GM21515 (cell line): ENCODE results near the gene PHF21A.
A peak's percentile ranks its signal among the peaks of the same experiment; 100 is the strongest.
"Not testable (repeated sequence)": the region's sequence is repeated elsewhere in the genome, so short reads cannot be mapped to it uniquely, and the experiment has no call there.

ENCODE experiments used
- ATAC-seq: cut with Tn5 transposase; IDR thresholded peaks from one replicate; pipeline ENCODE4 v1.9.1; 2021; ENCODE audit not compliant: unreplicated experiment

PHF21A gene

GRCh38 chr11:46120346-46121300 is 631 bp downstream of the PHF21A start:
- no peak for ATAC-seq

- ATAC-seq = no peak
Measured at GRCh38 chr11:46119352-46120216, 1.7 kb downstream of the PHF21A start.

- ATAC-seq = no peak
Measured at GRCh38 chr11:46118702-46119351, 2.4 kb downstream of the PHF21A start.

- no peak for ATAC-seq
Measured at GRCh38 chr11:46117842-46118241, 3.4 kb downstream of the PHF21A start.

- not testable (repeated sequence) for ATAC-seq
Measured at GRCh38 chr11:46116712-46117037, 4.6 kb downstream of the PHF21A start.

- ATAC-seq = no peak
Measured at GRCh38 chr11:46116007-46116711, 5.1 kb downstream of the PHF21A start.

- no peak for ATAC-seq
Measured at GRCh38 chr11:46114961-46115360, 6.3 kb downstream of the PHF21A start.

- no peak for ATAC-seq
Measured at GRCh38 chr11:46114378-46114777, 6.9 kb downstream of the PHF21A start.

GRCh38 chr11:46112961-46113607 is 8.2 kb downstream of the PHF21A start:
- peak; percentile 53 for ATAC-seq

GRCh38 chr11:46108751-46109150 is 12.5 kb downstream of the PHF21A start:
- ATAC-seq = no peak

GRCh38 chr11:46107780-46108179 is 13.5 kb downstream of the PHF21A start:
- ATAC-seq = no peak

- ATAC-seq = no peak
Measured at GRCh38 chr11:46107408-46107718, 13.9 kb downstream of the PHF21A start.

- ATAC-seq = no peak
Measured at GRCh38 chr11:46106530-46107407, 14.5 kb downstream of the PHF21A start.

- no peak for ATAC-seq
Measured at GRCh38 chr11:46105926-46106325, 15.3 kb downstream of the PHF21A start.

GRCh38 chr11:46105134-46105628 is 16.1 kb downstream of the PHF21A start:
- no peak for ATAC-seq

- no peak for ATAC-seq
Measured at GRCh38 chr11:46102843-46103242, 18.4 kb downstream of the PHF21A start.

GRCh38 chr11:46100670-46101069 is 20.6 kb downstream of the PHF21A start:
- ATAC-seq = peak; percentile 78

- ATAC-seq = no peak
Measured at GRCh38 chr11:46099963-46100316, 21.3 kb downstream of the PHF21A start.

GRCh38 chr11:46090375-46090774 is 30.9 kb downstream of the PHF21A start:
- no peak for ATAC-seq
